Measurements from ENCODE around the gene RPS17. TPM values are rescaled to one million over a fixed set of nuclear protein-coding genes. Genes with fewer than 3 reads are reported as not detected.
A peak's percentile ranks its signal among the peaks of the same experiment; 100 is the strongest.
"Not testable (repeated sequence)": the region's sequence is repeated elsewhere in the genome, so short reads cannot be mapped to it uniquely, and the experiment has no call there.

The RPS17 gene
- total RNA-seq, 2 experiments from 2014 or later: 2,882 to 3,294 TPM

DNA sequence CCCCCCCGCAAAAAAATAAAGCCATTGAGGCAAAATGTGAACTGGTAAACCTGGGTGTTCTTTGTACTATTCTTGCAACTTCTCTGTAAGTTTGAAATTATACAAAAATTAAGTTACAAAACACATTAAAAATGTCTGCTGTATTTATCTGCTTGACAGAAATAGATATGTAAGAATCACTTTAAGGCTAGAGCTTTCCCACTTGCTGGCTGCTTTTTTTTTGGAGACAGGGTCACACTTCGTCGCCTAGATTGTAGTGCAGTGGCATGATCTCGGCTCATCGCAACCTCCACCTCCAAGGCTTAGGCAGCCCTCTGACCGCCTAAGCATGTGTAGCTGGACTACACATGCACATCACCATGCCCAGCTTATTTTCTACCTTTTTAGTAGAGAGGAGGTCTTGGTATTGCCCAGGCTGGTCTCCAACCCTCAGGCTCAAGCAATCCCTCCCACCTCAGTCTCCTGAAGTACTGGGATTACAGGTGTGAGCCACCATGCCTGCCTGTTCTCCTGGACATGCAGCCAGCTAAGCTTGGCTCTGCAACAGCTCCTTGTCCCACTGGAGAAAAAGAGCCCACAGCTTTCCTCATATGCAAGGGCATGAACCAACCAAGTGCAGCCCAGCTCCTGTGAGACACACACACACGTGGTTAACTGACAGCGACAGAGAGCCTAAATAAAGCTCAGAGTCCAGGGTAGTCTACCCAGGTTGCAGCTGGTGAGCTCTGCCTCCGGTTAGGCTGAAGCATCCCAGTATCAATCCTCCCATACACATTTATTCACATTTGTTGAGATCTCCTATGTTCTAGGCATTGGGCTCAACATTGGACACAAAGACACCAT, 4.5 kb downstream of the RPS17 start:
- peak overlapping the region; percentile 81 for H3K27ac Mint-ChIP-seq
- H3K9me3 Mint-ChIP-seq (ENCODE audit: low read depth): no peaks in the 10 kb centered on the region
- DNase-seq: no peak
- peaks cover 29% of the 10 kb centered on the region for H3K4me1 Mint-ChIP-seq
- intact Hi-C loops (cut with DNase I, micrococcal nuclease): loop anchor here (5.0 to 10.0 kb wide), 2 partner anchors 279 to 1543 kb away; no protein-coding TSS in a partner anchor
- H3K27me3 Mint-ChIP-seq: no peaks in the 10 kb centered on the region
- ATAC-seq: no peak
- CTCF ChIA-PET: interaction anchor here (0.6 kb wide), 1 partner anchor 32 kb away, joined by 3 read pairs; no protein-coding TSS in a partner anchor
- H3K4me3 Mint-ChIP-seq: no peak overlapping the region
- POLR2A ChIA-PET: interaction anchor here (0.5 to 1.0 kb wide), 3 partner anchors 10 to 297 kb away, joined by 3 to 4 read pairs (median 4); no protein-coding TSS in a partner anchor
- H3K36me3 Mint-ChIP-seq (ENCODE audit: low read depth): peaks cover 63% of the 10 kb centered on the region

DNA sequence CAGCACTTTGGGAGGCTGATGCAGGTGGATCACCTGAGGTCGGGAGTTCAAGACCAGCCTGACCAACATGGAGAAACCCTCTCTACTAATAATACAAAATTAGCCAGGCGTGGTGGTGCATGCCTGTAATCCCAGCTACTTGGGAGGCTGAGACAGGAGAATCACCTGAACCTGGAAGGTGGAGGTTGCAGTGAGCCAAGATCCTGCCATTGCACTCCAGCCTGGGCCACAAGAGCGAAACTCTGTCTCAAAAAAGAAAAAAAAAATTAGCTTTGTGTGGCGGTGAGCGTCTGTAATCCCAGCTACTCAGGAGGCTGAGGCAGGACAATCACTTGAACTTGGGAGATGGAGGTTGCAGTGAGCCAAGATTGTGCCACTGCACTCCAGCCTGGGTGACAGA, 5.1 kb downstream of the RPS17 start:
- CTCF ChIA-PET; ATAC-seq; H3K27me3 Mint-ChIP-seq; DNase-seq; H3K9me3 Mint-ChIP-seq (ENCODE audit: low read depth); H3K4me3 Mint-ChIP-seq; H3K27ac Mint-ChIP-seq: not testable (repeated sequence)
- H3K36me3 Mint-ChIP-seq (ENCODE audit: low read depth): peaks cover 61% of the 10 kb centered on the region
- H3K4me1 Mint-ChIP-seq: peaks cover 30% of the 10 kb centered on the region
- intact Hi-C loops (cut with DNase I, micrococcal nuclease): loop anchor here (5.0 to 10.0 kb wide), 2 partner anchors 280 to 1543 kb away; no protein-coding TSS in a partner anchor
- POLR2A ChIA-PET: interaction anchor here (1.0 kb wide), 1 partner anchor 274 kb away, joined by 3 read pairs; no protein-coding TSS in a partner anchor

DNA sequence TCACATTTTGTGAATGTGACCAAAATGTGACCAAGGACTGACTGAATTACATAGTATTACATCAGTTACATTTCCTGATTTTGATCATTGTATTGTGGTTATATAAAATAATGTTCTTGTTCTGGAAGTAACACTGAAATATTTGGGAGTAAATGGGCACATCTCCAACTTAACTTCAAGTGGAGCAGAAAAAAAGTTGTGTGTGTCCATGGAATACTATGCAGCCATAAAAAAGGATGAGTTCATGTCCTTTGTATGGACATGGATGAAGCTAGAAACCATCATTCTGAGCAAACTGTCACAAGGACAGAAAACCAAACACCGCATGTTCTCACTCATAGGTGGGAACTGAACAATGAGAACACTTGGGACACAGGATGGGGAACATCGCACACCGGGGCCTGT, 5.8 kb downstream of the RPS17 start:
- POLR2A ChIA-PET; DNase-seq; ATAC-seq; H3K4me3 Mint-ChIP-seq; H3K9me3 Mint-ChIP-seq (ENCODE audit: low read depth); H3K27me3 Mint-ChIP-seq: not testable (repeated sequence)
- intact Hi-C loops (cut with DNase I, micrococcal nuclease): loop anchor here in 1 of 2 experiments (10.0 kb wide), 1 partner anchor 280 kb away; no protein-coding TSS in a partner anchor
- peak overlapping the region; percentile 72 for H3K27ac Mint-ChIP-seq
- peaks cover 55% of the 10 kb centered on the region for H3K36me3 Mint-ChIP-seq (ENCODE audit: low read depth)
- peaks cover 30% of the 10 kb centered on the region for H3K4me1 Mint-ChIP-seq
- CTCF ChIA-PET: interaction anchor here (0.6 kb wide), 1 partner anchor 451 kb away, joined by 3 read pairs; no protein-coding TSS in a partner anchor

DNA sequence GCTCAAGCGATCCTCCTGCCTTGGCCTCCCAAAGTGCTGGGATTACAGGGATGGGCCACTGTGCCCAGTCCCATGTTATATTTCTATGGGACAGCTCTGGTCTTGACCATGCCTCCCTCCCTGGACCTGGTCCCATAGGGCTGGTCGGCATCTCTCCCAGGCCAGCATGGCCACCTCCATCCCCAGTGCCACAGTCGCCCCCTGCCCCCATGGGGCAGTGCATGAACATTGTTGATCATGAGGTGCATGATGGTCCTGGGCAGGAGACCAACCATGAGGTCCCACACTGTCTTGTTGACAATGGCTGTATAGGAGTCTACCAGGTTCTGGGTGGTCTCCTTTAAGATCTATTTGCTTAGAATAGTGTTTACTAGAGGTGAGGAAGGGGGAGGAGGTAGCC, 6.5 kb downstream of the RPS17 start:
- Mint-ChIP-seq H3K27me3 (no peaks in the 10 kb centered on the region), H3K36me3 (ENCODE audit: low read depth) (peaks cover 49% of the 10 kb centered on the region), H3K27ac (no peak overlapping the region), H3K4me3 (no peak overlapping the region), H3K9me3 (ENCODE audit: low read depth) (no peaks in the 10 kb centered on the region), H3K4me1 (peaks cover 26% of the 10 kb centered on the region)
- DNase-seq (no peak), ATAC-seq (no peak)
- POLR2A ChIA-PET: no interaction called here
- intact Hi-C loops (cut with DNase I, micrococcal nuclease): loop anchor here in 1 of 2 experiments (10.0 kb wide), 1 partner anchor 281 kb away; no protein-coding TSS in a partner anchor
- CTCF ChIA-PET: interaction anchor here (0.6 kb wide), 1 partner anchor 452 kb away, joined by 3 read pairs; no protein-coding TSS in a partner anchor

DNA sequence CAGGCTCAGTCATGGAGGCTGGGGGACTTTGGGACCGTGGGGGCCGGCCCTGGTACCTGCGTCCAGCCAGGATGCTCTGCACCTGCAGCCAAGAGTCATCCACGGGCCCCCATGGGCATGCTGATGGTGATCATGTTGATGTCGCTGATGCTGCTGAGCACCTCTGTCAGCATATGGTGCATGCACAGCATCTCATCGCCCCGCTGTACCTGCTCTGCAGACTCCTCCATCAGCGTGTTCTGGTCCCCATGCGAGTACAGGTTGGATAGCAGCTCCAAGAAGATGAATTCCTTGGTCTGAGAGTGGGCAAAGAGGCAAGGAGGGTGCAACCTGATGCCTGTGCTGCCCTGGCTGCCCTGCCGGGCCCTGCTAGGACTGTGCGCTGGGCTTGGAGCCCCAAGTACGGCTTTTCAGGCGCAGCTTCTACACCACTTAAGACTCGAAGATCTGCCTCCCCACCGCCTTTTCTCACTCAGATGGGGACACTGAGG, 7.2 kb downstream of the RPS17 start:
- ATAC-seq (no peak), DNase-seq (no peak)
- intact Hi-C loops (cut with DNase I, micrococcal nuclease): loop anchor here in 1 of 2 experiments (10.0 kb wide), 1 partner anchor 282 kb away; no protein-coding TSS in a partner anchor
- Mint-ChIP-seq H3K9me3 (ENCODE audit: low read depth) (no peaks in the 10 kb centered on the region), H3K4me3 (no peak overlapping the region), H3K27me3 (no peaks in the 10 kb centered on the region), H3K4me1 (peaks cover 25% of the 10 kb centered on the region), H3K36me3 (ENCODE audit: low read depth) (peaks cover 41% of the 10 kb centered on the region), H3K27ac (no peak overlapping the region)
- ChIA-PET POLR2A (no interaction called here), CTCF (no interaction called here)

DNA sequence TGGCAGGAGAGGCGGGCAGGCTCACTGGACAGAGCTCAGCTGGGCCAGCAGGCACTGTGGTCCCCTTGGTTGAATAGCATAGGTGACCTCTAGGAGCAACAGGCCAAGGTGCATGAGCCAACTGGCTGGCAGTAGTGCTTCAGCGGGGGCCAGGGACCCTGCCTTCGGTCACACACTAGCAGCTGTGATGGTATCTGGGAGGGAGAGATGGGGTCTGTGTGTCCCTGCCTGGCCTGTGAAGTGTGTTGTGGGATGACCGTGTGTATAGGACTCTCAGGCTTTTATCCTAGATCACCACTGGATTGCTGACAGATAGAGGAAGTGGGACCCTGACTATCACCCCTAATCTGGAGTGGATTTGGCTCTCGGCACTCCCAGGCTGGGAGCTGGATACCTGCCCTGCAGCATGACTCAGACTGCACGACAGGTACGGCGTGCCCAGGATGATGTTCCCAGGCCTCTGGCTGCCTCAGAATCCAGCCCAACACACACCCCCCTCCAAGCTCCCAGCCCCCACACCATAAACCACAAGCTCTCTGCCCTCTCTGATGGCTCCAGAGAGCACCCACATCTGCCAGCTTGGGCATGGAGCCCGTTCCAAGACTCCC, 7.8 kb downstream of the RPS17 start:
- peaks cover 36% of the 10 kb centered on the region for H3K36me3 Mint-ChIP-seq (ENCODE audit: low read depth)
- no peak overlapping the region for H3K27ac Mint-ChIP-seq
- H3K27me3 Mint-ChIP-seq: no peaks in the 10 kb centered on the region
- H3K4me3 Mint-ChIP-seq: no peak overlapping the region
- H3K9me3 Mint-ChIP-seq (ENCODE audit: low read depth): no peaks in the 10 kb centered on the region
- DNase-seq (no peak), ATAC-seq (no peak)
- POLR2A ChIA-PET: no interaction called here
- intact Hi-C loops (cut with DNase I, micrococcal nuclease): loop anchor here in 1 of 2 experiments (10.0 kb wide), 1 partner anchor 282 kb away; no protein-coding TSS in a partner anchor
- CTCF ChIA-PET: no interaction called here
- peaks cover 22% of the 10 kb centered on the region for H3K4me1 Mint-ChIP-seq

DNA sequence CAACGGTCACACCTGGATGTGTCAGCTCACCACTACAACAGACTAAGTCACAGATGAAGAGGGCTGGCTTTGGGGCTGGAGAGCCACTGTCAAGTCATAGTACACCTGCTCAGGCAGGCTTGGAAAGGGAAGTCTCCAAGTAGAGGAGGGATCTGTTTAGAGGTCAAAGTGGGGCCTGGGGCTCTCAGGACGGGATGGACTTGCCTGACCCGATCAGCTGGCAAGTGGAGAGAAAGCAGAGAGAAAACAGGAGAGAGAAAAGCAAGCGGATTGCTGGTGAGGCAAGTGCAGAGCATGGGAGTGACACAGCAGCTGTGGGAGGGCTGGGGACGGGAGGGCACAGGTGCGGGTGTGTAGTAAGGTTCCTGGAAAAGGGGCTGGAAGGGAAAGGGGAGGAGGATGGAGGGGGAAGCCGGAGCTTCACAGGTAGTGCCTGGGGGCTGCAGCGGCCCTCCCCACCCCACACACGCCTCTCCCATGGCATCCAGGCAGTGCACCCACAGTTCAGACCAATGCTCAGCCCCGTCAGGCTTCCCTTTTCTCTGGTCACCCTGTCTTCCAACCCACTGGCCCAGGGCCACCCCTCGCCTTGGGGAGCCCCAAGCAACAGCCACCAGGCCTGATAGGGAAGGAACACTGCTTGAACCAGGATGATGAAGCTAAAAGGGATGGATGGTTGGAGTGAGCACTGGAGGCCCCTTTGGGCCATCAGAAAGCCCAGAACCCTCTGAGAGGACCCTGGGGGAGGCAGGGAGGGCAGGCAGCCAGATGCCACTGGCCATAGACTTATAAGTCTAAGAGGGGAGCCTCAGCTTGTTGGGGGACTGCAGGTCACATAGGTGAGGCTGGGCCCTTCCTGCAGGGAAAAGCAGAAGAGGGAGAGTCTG, 8.5 kb downstream of the RPS17 start:
- intact Hi-C loops (cut with DNase I, micrococcal nuclease): loop anchor here in 1 of 2 experiments (10.0 kb wide), 1 partner anchor 283 kb away; no protein-coding TSS in a partner anchor
- Mint-ChIP-seq H3K9me3 (ENCODE audit: low read depth) (no peaks in the 10 kb centered on the region), H3K4me1 (peaks cover 16% of the 10 kb centered on the region), H3K4me3 (no peak overlapping the region), H3K27ac (peak overlapping the region; percentile 20), H3K36me3 (ENCODE audit: low read depth) (peaks cover 28% of the 10 kb centered on the region), H3K27me3 (no peaks in the 10 kb centered on the region)
- ChIA-PET CTCF (interaction anchor here (0.7 to 4.1 kb wide), 5 partner anchors 8 to 481 kb away, joined by 3 to 45 read pairs (median 5); partner anchors contain the start of gene RPS17), POLR2A (interaction anchor here (1.2 to 1.5 kb wide), 2 partner anchors 9 to 11 kb away, joined by 4 to 12 read pairs; partner anchors contain the start of gene RPS17)
- no peak for ATAC-seq
- no peak for DNase-seq

DNA sequence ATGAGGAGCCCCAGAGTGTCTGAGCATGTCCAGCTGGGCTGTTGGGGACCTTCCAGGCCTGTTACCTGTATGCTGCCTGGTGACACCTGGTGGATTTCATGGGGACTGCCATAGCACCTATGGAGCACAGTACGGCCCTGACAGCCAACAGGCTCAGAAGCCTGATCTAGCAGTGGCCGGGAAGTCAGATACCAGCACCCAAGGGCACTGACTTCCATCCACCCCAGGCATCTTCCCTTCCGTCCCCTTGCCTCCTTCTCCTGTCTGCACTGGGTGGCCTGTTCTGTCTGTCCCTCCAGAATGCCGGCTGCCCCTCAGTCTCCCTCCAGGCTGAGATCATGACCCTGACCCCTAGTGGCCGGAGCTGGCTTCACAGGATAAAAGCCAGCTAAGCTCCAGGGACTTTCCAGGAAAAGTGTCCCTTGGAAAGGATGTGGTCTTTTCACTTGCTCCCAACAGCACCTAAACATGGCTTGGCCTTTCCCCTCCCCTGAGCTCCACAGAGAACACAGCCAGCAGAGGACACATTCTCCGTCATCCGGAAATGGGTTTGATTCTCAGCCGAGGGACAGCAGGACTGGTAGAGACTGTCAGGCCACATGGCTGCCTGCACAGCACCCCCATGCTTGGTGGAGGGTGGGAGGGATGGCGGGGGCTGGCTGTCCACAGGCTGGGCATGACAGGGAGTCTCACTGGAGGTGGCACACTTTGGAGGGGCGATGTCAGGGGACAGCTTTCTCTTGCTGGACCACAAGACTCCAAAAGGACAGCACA, 9.5 kb downstream of the RPS17 start:
- intact Hi-C loops (cut with DNase I, micrococcal nuclease): loop anchor here in 1 of 2 experiments (10.0 kb wide), 1 partner anchor 284 kb away; no protein-coding TSS in a partner anchor

DNA sequence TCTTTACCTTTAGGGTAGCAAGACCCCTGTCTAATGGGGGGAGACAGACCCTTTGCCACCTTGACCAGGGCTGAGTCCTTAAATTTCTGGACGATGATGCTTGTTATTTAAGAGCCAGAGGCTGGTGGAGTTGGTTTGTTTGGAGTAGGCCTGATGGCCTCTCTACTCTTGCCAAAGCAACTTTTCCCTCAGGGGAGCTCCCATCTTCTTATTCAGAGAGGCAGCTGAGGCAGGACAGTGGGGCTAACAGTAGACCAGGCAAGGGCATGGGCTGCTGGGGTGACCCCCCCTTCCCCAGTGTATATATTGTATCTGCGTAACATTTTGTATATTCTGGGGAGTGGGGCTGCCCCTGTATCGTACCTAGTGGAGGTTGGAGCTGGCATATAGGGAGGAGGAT, 10.3 kb downstream of the RPS17 start:
- intact Hi-C loops (cut with DNase I, micrococcal nuclease): loop anchor here in 1 of 2 experiments (10.0 kb wide), 1 partner anchor 285 kb away; no protein-coding TSS in a partner anchor
- peaks cover 10% of the 10 kb centered on the region for H3K4me1 Mint-ChIP-seq
- no peak overlapping the region for H3K27ac Mint-ChIP-seq
- no peaks in the 10 kb centered on the region for H3K27me3 Mint-ChIP-seq
- H3K36me3 Mint-ChIP-seq (ENCODE audit: low read depth): peaks cover 12% of the 10 kb centered on the region
- no peak for ATAC-seq
- DNase-seq: no peak
- ChIA-PET POLR2A (no interaction called here), CTCF (interaction anchor here (1.0 to 4.1 kb wide), 3 partner anchors 10 to 456 kb away, joined by 3 to 45 read pairs (median 8); partner anchors contain the start of genes RAMAC and RPS17)
- H3K9me3 Mint-ChIP-seq (ENCODE audit: low read depth): no peaks in the 10 kb centered on the region
- no peak overlapping the region for H3K4me3 Mint-ChIP-seq

More for the DNA sequence above, 9.5 kb downstream of the RPS17 start:
- CTCF ChIA-PET: interaction anchor here (0.5 to 4.1 kb wide), 14 partner anchors 9 to 489 kb away, joined by 3 to 45 read pairs (median 3); partner anchors contain the start of genes RAMAC and RPS17
- peak overlapping the region; percentile 41 for H3K27ac Mint-ChIP-seq
- DNase-seq (peak; percentile 79), ATAC-seq (peak; percentile 84)
- H3K36me3 Mint-ChIP-seq (ENCODE audit: low read depth): peaks cover 19% of the 10 kb centered on the region
- no peaks in the 10 kb centered on the region for H3K27me3 Mint-ChIP-seq
- H3K4me1 Mint-ChIP-seq: peaks cover 10% of the 10 kb centered on the region
- POLR2A ChIA-PET: interaction anchor here (1.2 to 1.5 kb wide), 2 partner anchors 10 to 12 kb away, joined by 4 to 12 read pairs; partner anchors contain the start of gene RPS17
- no peaks in the 10 kb centered on the region for H3K9me3 Mint-ChIP-seq (ENCODE audit: low read depth)
- H3K4me3 Mint-ChIP-seq: peak overlapping the region; percentile 2

DNA sequence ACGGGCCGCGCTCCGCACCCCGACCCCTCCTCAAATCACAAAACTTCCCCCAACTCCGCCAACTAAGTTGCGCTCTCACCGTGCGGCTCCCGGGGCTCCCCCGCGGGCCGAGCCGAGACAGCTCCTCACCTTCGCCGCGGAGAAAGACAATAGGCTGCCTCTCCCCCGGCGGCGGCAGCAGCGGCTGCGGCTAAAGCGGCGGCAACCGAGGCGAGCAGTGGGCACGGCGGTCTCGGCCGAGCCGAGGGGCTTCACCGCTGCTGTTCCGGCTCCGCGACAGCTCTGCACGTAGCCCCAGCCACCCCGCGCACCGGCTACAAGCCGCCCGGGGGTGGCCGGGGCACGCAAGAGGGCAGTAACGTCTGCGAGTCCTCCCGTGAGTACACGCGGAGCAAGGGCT, 26.7 kb downstream of the RPS17 start:
- DNase-seq; CTCF ChIA-PET; H3K27ac Mint-ChIP-seq; H3K36me3 Mint-ChIP-seq (ENCODE audit: low read depth); H3K27me3 Mint-ChIP-seq; POLR2A ChIA-PET; ATAC-seq; H3K4me3 Mint-ChIP-seq; H3K9me3 Mint-ChIP-seq (ENCODE audit: low read depth); intact Hi-C loops (cut with DNase I, micrococcal nuclease); H3K4me1 Mint-ChIP-seq: not testable (repeated sequence)
